Measurements from ENCODE around the gene KCNJ10.

GRCh38 chr1:160056648-160057169 is 13.3 kb downstream of the KCNJ10 start:
- no peak for TF ChIP-seq POLR2A (IDR thresholded peaks at IDR 0.05)
- TF ChIP-seq, protein P1, sequence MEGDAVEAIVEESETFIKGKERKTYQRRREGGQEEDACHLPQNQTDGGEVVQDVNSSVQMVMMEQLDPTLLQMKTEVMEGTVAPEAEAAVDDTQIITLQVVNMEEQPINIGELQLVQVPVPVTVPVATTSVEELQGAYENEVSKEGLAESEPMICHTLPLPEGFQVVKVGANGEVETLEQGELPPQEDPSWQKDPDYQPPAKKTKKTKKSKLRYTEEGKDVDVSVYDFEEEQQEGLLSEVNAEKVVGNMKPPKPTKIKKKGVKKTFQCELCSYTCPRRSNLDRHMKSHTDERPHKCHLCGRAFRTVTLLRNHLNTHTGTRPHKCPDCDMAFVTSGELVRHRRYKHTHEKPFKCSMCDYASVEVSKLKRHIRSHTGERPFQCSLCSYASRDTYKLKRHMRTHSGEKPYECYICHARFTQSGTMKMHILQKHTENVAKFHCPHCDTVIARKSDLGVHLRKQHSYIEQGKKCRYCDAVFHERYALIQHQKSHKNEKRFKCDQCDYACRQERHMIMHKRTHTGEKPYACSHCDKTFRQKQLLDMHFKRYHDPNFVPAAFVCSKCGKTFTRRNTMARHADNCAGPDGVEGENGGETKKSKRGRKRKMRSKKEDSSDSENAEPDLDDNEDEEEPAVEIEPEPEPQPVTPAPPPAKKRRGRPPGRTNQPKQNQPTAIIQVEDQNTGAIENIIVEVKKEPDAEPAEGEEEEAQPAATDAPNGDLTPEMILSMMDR (IDR thresholded peaks at IDR 0.05) = no peak
